Measurements from ENCODE around the gene RNF220.
"Not testable (repeated sequence)": the region's sequence is repeated elsewhere in the genome, so short reads cannot be mapped to it uniquely, and the experiment has no call there.

Gene RNF220

GRCh38 chr1:44661781-44662682 is 257.0 kb downstream of the RNF220 start:
- no peak for DNase-seq

DNA sequence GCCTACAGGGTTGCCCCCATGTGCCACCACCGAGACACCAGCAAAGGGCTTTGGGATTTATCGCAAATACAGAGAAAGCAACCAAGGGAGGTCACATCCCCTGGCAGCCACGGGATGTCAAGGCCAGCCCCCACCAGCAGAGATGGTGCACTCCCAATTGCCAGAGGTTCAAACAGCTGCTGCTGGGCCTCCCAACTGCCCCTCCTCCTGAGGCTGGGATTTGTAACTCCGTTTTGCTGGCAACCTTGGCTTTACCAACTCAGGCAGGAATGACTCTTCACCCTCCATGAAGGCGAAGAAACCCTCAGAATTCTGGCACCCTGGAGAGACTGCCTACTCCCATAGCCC is 257.6 kb downstream of the RNF220 start:
- no peak for DNase-seq

- DNase-seq: no peak
These were observed 258.4 kb downstream of the RNF220 start for GRCh38 chr1:44663417-44663816.

GRCh38 chr1:44664730-44665370 is 259.8 kb downstream of the RNF220 start:
- DNase-seq: no peak

- not testable (repeated sequence) for DNase-seq
These were observed 261.7 kb downstream of the RNF220 start for GRCh38 chr1:44666719-44667118.

GRCh38 chr1:44670751-44671640 is 265.9 kb downstream of the RNF220 start:
- DNase-seq: no peak

- DNase-seq: peak; percentile 96 to 98
These were observed 267.4 kb downstream of the RNF220 start for GRCh38 chr1:44672254-44672955.

GRCh38 chr1:44672961-44673674 is 268.1 kb downstream of the RNF220 start:
- DNase-seq: no peak

DNA sequence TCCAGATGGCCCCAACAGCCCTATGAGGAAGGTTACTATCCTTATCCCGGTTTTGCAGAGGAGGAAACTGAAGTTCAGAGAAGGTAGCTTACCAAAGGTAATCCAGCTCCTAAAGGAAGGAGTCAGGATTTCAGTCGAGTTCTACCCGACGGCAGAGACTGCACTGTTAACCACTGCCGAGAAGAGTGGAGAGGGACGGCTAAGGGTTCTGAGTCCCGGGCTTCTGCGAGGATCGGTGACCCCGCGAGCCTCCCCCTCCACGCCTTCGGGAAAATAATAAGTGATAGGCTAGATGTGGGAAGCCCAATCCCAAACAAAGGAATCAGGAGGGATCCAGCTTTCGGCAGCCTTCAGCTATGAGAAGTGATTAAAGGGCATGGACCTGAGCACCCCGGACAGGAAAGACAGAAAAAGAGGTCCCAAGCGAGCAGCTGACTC is 268.6 kb downstream of the RNF220 start:
- DNase-seq: no peak

DNA sequence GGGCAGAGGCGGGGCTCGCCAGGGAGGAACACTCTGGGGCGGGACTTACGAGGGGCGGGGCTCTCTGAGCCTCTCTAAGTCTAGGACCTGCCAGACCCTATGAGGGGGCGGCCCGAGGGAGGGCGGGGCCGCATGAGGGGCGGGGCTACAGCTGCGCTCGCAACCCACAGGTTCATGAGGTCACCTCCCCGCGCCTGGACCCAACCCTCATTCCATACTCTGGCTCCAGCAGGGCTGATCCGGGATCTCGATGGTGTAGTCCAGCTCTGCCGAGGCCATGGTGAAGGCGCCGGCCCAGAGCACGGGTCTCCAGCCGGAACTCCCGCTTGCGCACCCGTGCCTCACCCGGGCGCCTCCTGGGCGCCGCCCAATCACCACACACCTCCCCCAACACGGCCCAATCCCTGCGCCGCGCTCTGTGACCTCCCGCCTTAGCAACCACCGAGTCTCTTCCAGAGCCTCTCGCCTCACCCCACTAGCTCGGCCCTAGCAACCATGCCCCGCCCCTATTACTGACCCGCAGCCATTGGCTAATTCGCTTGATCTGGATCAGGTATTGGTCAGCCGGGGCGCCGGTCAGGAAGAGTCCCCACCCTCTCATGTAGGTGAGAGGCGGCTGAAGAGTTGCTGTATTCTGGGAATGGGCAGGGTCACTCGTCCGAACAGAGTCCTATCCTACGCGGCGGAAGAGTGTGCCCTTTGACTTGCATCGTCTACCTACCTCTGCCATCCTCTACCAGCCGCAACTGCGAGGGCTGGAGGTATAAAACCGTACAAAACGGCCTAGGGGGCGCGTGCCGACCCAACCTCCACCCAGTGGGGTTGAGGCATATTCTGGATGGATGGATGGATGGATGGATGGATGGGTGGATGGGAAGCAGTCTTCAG is 269.3 kb downstream of the RNF220 start, which contains the start of the genes ARMH1 and TMEM53:
TSS of gene ARMH1 (plus strand) at position 602 of the 888 bp plus-strand sequence. CDS start 14,984 bp downstream, outside the sequence.
TSS of gene TMEM53 (minus strand) at position 369 of the 888 bp plus-strand sequence. CDS start at position 279, 90 bp downstream.
- peak; percentile 77 to 78 for DNase-seq

DNA sequence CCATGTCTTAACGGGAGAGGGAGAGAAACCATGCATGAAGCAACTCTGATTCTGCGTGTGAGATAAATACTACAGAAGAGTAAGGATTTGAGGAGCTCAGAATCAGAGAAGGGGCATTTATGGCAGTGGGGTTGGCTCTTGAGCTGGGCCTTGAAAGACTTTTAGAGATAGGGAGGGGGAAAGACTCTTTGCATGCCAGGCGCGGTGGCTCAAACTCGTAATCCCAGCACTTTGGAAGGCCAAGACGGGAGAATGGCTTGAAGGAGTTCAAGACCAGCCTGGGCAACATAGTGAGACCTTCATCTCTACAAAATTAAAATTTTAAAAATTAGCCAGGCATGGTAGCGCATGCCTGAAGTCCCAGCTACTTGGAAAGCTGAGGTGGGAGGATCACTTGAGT is 270.1 kb downstream of the RNF220 start:
- no peak for DNase-seq

DNA sequence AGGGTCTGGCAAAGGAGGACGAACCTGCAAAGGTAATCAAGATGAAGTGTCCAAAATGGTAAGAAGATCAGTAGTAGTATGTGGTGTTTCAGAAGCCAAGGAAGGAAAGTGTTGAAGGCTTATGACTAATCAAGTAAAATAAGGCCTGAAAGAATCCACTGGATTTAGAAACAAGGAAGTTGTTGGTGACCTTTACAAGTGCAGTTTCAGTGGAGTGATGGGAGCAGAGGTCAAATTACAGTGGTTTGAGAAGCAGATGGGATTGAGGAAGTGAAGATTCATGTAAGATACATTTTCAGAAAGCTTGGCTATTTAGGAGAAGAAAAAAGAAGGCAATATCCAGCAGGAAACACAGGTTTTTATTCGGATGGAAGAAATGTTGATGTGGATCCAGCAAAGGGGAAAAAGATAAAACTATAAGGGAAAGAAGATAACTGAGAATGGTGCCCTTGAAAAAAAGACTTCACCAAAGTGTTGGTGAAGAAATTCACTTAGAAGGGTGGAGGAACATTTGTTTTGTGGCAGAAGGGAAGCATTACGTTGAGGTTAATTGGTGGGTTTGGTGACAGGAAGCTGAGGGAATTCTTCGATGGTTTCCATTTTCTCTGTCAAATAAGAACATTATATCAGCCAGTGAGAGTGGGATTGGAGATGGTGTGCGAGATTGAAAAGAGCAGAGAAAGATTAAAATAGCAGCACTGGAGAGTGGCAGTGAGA is 271.6 kb downstream of the RNF220 start:
- peak; percentile 93 to 95 for DNase-seq

GRCh38 chr1:44677201-44677766 is 272.2 kb downstream of the RNF220 start:
- peak; percentile 70 to 71 for DNase-seq

DNA sequence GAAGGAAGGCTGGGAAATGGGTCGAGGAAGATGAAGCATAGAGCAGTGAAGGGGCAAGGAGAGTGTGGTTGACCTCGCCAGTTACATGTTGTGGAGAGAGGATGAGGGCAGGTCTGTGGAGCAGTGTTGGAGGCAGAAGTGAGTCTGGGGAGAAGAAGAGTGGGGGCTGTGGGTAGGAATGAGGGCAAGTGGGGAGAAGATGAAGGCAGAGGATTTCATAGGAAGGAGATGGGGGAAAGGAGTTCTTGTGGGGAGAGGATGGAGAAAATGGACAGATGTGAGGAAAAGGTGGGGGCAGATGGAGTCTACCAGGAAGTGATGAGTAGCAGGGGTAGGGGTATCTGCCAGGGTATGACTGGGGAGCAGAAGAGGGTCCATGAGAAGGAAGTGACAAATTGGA is 273.1 kb downstream of the RNF220 start:
- DNase-seq: no peak

DNA sequence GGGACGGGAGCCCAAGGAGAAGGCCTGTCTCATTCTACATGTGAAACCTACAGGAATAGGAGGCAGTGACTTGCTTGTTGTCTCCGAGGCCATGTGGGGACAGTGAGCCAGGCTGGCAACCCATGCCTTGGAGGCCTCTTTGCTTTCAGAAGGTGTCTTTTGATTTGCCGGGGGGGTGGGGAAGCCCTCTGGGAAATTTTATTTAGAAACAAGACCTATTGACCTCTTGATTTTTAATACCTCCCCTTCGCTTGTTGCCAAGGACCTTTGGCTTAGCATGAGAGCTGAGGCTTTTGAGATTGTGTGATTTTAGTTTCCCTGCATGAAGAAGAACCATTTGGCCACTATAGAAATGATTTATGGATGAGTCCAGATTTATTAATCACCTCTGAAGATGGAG is 273.6 kb downstream of the RNF220 start:
- DNase-seq: no peak

DNA sequence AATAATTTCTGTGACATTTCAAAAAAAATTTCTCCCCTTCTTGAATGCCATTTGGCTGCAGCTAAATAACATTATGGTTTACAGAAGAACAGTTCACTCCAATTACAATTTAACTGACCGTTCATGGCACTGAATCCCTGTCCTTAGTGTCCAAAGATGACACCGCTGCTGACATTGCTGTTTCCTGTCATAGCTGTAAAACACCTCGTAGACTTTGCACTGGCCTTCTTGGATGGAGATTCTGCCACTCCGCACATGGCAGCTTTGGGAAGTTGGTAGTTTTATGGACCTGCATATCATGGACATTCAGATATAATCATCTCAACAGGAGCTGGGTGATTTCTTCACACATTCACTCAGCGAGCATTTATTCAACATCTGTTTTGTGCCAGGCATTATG is 274.4 kb downstream of the RNF220 start:
- DNase-seq: no peak

- no peak for DNase-seq
These were observed 277.1 kb downstream of the RNF220 start for GRCh38 chr1:44681905-44682882.

- DNase-seq: no peak
These were observed 277.8 kb downstream of the RNF220 start for GRCh38 chr1:44682883-44683265.

All from AML-193 (cell line).